Stimulated activated CD4-positive, alpha-beta T cell treated with anti-CD3 and anti-CD28 coated beads, Interleukin-12 subunit alpha, Interleukin-12 subunit beta, amount 100 ng/mL, for 48 hours (primary cell): ENCODE results near the gene CUL1.
A peak's percentile ranks its signal among the peaks of the same experiment; 100 is the strongest.
"Not testable (repeated sequence)": the region's sequence is repeated elsewhere in the genome, so short reads cannot be mapped to it uniquely, and the experiment has no call there.

Source experiments
- DNase-seq, 3 donors: peaks; one replicate each; pipeline ENCODE4 v3.0.0-alpha.2; 2020; ENCODE audit warnings: low read depth in 2 of 3, low spot score in 1 of 3

The CUL1 gene

DNA sequence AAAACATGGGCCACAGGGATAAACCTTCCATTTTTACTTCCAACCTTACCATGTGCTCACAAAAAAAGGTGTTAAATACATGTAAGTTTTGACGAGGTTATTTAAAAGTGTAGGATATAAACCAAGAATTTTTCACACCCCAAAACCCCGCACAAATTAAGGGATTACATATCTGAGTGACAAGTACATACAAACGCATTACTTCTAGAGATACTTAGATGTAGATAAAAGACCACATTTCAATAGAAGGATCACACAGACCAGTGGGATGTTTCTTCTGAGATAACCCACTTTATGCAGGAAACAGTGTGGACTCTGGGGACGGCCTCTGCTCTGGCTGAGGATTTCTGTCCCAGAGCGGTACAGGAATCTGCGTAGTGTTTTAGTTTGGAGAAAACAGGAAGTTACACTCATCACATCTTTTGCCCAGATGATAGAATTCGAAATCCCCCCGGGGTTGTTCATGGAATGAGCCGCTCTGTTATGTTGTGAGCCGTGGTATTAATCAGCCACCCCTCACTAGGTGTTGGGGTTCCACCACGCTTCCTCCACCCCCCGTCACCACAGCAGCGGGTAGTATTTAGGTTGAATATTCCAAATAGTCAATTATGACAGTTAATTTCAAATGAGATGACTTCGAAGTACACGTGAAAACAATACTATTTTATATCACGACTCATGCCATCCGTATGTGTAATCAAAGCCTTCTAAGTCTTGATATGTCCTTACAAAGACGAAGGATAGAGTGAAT is 1.3 kb upstream of the CUL1 start:
- DNase-seq, result peak; percentile 54 to 68 (median 56)

DNA sequence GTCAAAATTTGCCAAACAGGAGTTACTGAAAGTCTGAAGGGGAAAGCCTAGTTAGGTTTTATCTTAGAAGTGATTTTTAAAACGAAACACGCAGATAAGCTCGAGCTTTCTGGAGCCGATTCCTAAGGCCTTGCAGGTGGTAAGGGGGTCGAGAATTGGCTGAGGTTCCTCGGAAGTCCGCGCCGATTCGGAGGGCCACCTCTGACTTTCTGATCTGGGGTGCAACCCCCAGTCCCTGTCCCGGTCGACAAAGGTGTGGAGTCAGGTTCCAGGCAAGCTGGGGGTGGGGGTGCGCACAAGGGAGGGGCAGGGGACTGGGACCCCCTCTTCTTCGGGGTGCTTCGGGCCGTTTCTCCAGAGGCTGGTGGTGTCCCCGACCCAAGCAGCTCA is 701 bp upstream of the CUL1 start:
- DNase-seq, result peak in 2 of 3 donors; percentile 8 to 27

DNA sequence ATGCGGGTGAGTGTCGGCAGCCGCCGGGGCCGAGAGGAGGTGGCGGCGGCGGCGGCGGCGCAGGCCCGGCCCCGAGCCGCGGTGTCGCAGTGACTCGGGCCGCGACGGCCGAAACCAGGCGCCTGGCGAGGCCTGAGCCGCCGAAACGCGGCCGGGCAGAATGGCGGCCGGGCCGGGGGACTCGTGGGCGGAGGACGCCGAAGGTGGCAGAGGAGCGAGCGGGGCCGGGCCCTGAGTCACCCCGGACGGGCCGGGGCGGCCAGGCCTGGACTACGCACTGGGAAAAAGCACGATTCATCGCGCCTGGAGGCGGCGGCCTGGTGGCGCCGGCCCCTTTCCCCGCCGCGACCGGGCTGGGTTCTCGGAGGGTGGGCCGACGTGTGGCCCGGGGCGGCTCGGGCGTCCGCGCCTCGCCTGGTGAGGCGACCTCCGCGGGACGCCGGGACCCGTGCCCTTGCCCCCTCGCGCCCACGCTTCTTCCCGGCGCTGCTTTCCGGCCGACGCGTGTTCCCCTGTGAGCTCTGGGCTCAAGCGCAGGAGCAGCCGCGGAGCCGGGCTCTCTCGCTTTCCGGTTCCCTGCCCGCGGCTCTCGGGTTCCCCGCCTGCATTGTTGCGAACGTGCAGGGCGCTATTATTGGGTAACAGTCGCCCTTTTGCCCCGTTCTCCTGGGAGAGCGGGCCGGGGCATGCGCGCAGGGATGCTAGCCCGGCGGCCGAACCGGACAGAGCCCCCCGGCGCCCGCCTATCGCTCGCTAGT is 500 bp downstream of the CUL1 start:
- DNase-seq, result peak; percentile 46 to 53 (median 52)

DNA sequence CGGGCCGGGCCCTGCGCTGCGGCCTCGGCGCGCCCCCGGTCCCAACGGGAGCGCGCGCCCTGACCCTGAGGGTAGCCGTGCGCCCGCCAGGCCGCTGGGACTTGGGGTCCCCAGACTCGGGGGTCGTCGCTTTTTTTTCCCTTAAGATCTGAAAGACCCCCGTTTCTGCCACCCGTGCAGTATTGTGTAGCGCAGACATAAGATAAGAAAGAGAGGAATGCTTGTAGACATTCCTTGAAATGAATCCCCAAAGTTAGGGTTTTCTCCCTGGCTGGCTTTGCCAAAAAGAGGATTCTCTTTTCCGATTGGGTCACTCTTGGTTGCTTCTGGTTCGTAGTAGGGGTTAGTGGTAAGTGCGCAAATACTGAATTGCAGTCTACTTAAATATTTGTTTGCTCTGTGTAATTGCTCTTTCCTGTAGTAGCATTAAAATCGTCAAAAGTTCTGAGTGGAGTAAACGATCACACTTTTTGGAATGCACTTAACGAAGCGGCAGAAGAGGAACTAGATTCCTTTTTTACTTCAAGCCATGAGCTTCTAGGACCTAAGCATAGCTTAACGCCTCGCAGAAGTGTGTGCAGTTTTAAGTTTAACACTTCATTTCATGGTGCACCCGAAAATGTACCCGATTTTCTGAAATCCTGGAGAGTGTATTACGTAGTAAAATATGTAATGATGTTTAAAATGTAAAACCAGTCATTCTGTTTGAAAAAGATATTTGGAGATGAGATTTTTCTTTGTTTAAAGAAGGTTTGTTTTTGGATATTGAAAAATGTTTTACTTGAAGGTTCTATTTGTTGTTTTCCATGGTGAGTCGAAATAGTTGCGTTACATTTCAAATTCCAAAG is 1.3 kb downstream of the CUL1 start:
- DNase-seq, result no peak

DNA sequence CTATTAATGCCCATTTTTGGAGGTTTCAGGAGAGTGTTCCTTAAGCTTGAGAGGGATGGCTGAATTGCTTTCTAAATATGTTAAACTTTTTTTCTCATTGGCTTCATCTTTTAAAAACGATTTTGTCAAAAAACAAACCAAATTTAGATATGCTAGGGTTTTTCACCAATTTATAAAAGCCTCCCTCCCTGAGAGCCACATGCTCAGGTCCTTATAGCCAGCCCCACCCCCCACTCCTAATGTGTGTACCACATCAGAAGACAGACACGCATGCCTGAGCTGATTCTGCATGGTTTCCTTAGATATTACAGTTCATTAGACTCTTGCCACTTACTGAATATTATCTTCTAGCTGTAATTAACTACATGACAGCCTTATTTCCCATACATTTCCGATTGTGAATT is 2.0 kb downstream of the CUL1 start:
- DNase-seq, result peak; percentile 26 to 49 (median 46)

DNA sequence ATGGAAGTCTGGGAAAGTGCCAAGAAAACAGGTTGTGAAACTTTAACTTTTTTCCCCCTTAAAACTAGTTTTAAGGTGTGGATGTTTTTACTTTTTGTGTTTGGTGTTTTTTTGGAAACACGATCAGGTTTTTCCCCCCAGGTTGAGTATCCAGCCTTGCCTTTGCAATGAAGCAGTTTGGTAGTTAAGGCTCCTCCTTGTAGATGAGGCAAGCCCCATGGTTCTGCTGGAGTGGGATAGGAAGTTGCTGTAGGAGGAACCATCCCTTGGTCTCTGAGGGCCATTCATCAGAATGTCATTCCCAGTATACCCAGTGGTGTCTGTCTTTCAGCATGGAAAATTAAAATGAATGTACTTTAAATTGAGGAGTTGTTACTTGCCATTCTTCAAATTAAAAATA is 2.7 kb downstream of the CUL1 start:
- no peak for DNase-seq

DNA sequence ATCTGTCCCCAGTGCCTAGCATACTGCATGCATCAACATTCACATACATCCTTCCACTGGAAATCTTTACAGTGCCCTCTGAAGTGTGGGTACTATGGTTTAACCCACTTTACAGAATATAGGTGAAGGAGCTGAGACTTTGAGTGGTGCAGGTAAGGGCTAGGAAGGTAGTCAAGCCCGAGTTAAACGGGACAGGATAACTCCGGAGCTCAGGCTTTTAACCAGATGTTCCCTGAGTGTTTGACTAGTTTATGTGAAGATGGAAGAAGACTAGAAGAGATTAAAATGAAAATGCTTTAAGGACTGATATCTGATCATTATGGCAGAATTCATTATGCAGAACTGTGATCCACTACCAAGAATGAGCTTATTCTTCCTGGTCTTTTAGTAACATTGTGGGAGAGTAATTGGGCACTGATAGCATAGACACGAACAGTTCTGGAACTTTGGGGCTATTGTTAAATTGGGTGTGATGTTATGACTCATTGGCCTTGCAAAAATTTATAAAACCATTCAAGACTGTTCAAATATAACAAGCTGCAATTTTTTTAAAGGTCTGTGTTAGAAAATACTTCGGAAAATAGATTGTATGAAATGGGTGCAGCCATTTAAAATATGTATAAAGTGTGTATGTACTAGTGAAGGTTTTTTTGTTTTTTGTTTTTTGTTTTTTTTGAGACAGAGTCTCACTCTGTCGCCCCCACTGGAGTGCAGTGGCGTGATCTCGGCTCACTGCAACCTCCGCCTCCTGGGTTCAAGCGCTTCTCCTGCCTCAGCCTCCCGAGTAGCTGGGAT is 4.4 kb downstream of the CUL1 start:
- no peak for DNase-seq

DNA sequence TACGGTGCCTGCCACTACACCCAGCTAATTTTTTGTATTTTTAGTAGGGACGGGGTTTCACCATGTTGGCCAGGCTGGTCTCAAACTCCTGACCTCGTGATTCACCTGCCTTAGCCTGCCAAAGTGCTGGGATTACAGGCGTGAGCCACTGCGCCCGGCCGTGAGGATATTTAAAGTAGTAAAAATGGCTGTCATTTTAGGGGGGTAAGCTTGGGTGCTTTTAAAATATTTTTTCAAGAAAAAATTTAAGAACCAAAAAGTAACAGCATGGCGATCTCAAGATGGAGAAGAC is 4.9 kb downstream of the CUL1 start:
- not testable (repeated sequence) for DNase-seq

DNA sequence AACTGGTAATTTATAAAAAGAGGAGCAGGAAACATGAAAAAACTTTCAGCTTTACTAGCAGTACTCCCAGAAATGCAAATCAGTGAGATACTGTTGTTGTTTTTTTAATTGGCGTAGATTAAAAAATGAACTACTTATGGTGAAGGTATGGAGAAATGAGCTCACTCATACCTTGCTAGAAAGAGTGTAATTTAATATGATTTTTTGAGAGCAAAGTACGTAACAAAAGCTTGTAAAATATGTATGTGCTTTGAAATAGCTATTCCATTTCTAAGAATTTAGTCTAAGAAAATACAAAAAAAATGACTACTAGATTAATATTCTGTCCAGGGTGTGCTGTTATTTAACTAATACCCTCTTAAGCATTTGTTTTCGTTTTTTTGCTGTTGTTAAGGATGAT is 5.5 kb downstream of the CUL1 start:
- no peak for DNase-seq

DNA sequence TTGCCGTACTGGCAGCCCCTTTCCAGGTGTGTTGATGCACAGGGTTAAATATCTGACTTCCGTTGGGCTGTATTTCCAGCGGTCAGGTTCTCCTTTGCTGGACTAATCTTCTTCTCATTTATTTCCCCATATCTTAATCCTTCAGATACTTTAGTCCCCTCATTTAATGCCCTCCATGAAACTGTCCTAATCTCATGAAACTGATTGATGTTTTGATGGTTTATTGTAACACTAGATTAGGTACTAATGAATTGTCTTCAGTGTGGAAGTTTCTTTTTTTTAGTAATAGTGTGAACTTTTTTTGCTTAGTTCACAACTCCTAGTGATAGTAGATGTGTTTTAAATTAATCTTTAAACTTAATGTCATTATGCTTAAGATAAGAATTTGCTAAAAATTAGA is 6.3 kb downstream of the CUL1 start:
- DNase-seq, result no peak

DNA sequence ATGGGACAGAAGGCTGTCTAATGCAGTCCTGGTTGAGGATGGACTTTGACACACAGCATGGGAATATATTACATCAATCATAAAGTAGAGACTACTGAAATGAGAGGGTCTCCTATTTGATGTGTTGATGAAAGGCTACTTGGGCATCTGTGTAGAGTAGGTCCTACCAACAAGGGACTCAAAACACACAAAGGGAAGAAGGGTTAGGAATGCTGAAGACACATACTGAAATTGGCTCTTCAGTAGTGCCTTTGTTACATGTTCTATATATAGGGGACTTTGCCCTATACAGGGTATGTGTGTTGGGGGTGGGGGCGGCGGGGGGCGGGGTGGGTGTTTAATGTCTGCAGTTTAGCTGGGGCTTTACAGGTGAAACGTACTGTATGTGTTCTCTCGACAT is 7.7 kb downstream of the CUL1 start:
- DNase-seq, result no peak

DNA sequence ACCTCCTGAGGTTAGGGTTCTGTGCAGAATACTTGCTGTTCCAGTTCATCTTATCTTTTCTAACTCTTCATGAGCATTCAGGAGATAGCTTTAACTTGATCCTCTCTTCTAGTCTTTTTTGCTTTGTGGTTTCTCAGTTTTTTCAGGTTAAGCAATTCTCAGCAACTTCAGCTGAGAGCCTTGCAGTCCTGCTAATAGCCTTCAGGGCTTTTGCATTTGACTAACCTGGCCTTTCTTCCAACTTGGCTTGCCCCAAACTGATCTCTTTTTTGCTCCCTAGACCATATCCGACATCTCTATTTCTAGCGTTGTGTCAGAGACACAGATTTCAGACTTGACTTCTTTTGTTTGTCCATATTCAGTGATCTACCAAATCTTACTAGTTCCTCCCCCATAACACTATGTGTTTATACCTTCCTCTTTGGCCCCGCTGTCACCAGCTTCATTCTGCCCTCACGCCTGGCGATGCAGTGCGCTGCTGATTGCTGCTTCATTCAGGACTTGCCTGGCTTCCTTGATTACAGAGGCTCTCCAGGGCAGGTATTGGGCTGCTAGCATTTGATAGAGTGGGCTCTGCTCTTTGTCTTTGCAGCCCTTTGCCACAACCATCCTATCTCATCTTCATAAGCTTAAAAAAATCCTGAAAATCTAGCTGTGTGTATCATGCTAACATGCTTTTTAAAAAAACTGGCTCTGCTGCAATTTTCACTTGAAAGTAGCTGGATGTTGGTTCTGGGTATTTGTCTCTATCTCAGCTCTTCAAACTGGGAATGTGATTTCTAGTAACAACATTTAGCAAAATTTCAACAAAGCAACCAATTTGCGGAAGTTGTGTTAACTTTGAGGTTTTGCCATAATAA is 9.6 kb downstream of the CUL1 start:
- DNase-seq, result no peak

DNA sequence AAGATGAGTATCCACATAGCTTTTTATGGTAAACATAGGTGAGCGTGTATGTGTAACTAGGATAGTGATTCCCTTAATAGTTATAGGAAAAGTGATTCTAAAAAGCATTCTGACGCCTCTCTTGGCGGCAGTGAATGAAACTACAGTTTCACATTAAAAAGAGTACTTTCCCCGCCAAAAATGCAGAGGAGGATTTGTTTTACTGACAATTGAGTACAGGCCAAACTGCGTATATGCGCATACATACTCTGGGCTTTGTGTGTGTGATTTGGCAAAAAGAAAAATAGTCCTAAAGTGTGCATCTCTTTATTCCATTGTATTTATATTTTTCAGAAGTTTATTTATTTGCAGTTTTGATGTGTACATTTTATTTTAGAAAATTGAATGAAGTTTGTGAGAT is 10.3 kb downstream of the CUL1 start:
- DNase-seq, result no peak

DNA sequence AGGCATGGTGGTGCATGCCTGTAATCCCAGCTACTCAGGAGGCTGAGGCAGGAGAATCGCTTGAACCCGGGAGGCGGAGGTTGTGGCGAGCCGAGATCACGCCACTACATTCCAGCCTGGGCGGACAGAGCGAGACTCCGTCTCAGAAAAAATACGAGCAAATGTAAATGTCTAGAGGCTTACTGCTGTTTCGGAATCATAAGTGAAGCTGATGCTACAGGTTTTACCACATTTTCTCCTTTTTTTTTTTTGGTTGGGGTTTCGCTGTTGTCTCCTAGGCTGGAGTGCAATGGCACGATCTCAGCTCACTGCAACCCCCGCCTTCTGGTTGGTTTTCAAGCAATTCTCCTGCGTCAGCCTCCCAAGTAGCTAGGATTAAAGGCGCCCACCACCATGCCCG is 11.7 kb downstream of the CUL1 start:
- not testable (repeated sequence) for DNase-seq

DNA sequence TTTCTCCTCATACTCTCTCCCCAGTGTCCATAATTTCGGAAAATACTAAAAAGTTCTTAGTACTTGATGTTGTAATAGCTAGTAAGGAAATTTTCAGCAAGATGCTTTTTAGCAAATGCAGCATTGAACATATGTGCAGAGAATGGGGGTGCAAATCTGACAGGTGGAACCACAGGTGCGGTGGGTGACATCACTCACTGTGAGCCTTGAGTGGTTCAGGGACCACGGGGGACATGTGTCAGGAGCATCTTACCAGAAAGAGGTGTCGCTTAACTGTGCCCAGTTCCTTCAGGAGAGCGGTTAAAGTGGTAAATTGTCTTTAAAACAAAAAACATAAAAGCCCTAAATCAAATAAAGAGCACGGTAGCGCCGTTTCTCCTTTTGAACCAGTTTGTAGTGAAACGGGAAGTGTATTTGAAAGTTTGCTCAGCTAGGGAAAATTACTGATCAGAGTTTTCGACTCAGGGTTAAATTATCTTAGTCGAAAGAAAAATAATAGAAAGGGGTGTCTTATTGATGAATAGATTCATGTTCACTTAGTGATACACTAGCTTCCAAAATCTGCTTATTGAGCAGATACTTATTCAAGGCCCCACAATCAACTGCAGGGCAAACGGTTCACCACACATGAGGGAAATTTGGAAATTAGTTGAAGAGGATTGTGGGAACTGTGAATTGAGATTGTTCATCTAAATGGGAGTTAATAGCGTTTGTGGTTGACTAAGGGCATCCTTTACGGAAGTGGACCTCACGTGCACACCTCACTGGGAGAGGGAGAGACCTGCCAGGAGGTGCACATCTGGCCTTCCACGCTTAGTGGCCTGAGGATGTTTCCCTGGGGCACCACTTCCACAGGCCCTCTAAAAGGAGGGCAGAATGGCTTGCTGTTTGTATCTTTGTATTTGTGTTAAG is 12.7 kb downstream of the CUL1 start:
- DNase-seq, result no peak

DNA sequence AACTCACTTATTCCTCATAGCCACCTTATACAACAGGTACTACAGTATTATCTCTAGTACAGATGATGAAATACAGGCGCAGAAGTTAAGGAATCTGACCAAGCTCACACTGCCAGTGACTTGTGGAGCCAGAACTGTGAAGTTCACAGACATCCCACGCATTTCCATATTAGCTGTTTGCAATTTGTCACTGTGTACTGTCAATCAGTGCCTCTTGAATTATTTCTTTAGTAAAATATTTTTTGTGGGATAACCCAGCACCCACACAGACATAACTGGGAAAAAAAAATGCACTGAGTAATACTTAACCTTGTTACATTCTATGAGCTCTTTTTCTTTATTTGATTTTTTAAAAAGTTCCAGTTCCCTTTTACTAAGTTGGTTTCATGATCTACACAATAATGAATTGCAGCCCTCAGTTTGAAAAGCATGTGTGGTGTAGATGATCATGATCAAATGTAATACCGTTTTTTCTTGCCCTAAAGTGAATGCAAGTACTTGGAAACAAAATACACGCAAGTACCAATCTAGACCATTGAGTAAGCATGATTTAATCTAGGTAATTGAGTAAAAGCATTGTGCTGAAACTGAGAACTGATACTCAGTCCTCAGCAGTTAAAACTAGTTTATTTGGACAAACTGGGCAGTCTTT is 14.1 kb downstream of the CUL1 start:
- DNase-seq, result no peak

DNA sequence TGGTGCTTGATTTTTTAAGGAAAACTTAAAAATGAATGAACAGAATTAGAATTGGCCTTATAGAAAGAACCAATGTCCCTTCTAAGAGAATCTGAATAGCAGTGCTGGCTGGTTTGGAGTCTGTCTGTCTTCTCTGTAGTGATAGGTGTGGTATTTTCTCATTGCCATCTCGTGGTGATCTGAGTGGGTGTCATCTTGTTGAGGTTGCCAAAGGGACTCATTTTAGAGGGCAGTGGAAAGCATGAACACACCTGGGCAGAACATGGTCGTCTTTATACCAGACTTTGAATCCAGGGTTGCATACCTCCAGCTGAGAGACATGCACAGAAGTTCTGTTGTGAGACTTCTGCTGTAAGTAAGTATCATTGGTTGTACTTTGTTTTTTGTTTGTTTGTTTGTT is 15.8 kb downstream of the CUL1 start:
- DNase-seq, result no peak

DNA sequence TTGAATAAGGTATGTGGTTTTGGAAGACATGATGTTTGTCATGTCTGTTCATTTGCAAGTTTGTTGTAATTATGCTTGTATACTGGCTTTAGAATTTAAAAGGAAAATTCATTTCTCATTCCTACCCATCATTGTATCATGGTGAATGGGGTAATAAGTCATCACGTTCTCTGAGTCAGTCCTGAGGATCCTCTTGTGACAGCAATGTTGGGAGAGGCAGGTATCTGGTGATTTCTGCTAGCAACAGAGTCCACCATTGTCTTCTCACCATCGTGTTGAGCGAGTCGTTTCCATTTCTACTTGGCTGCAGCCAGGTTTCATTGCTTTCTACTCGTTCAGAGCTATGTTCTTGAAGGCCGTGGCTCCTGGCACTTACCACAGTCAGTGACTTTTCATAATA is 16.3 kb downstream of the CUL1 start:
- DNase-seq, result no peak
